OCI-LY1 (cell line): ENCODE measurements around the gene CLCA4.

ENCODE experiments used
- CTCF ChIP-seq: fragments of 200-600 bp; sonication (generic), shearing (Covaris generic); IDR thresholded peaks from 2 replicates; pipeline ENCODE4 v1.5.1; 2017; ENCODE audit warnings: mild to moderate bottlenecking, antibody characterized with exemption, low read length, moderate library complexity, mixed read lengths
- EZH2 ChIP-seq: fragments of 200-600 bp; sonication (generic), shearing (Covaris generic); IDR thresholded peaks from 2 replicates; pipeline ENCODE4 v1.8.0; 2017; ENCODE audit warnings: borderline replicate concordance, mixed run types, mild to moderate bottlenecking, antibody characterized with exemption, low read length, moderate library complexity, mixed read lengths

- TF ChIP-seq CTCF (no peak), EZH2 (no peak)
Observed at GRCh38 chr1:86508583-86508969, 38.3 kb upstream of the CLCA4 start.
